Measurements from ENCODE around the gene ARL14EPL.
"Not testable (repeated sequence)": the region's sequence is repeated elsewhere in the genome, so short reads cannot be mapped to it uniquely, and the experiment has no call there.

DNA sequence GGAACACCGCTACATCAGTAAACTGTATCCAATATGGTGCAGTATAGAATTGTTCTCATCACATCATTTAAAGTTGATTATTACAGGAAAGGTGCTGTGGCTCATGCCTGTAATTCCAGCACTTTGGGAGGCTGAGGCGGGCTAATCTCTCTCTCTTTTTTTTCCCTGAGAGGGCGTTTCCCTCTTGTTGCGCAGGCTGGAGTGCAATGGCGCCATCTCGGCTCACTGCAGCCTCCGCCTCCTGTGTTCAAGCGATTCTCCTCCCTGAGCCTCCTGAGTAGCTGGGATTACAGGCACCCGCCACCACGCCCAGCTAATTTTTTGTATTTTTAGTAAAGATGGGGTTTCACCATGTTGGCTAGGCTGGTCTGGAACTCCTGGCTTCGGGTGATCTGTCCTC is 54.0 kb downstream of the ARL14EPL start:
- TF ChIP-seq NFRKB (IDR thresholded peaks at IDR 0.05); BHLHE40 (IDR thresholded peaks at IDR 0.05; ENCODE audit: borderline replicate concordance); SP1 (IDR thresholded peaks at IDR 0.05); FOXM1 (IDR thresholded peaks at IDR 0.05; ENCODE audit: borderline replicate concordance); FOXA1 (IDR thresholded peaks at IDR 0.05); ARNT (IDR thresholded peaks at IDR 0.05); SUZ12 (IDR thresholded peaks at IDR 0.05); L3MBTL2 (conservative IDR thresholded peaks at IDR 0.05); ELF4 (IDR thresholded peaks at IDR 0.05): not testable (repeated sequence)

Data from HEK293T (cell line).